Ectodermal cell (in vitro differentiated cells): ENCODE measurements around the gene USP48.
"Not testable (repeated sequence)": the region's sequence is repeated elsewhere in the genome, so short reads cannot be mapped to it uniquely, and the experiment has no call there.

Source experiments
- H3K27ac ChIP-seq: 2 replicates; pipeline ENCODE4 v1.7.0; 2013; ENCODE audit warnings: mild to moderate bottlenecking, low read depth, low read length; ENCODE audit not compliant: insufficient read depth, poor library complexity, severe bottlenecking
- H3K27me3 ChIP-seq: 2 replicates; pipeline ENCODE4 v1.7.0; 2013; ENCODE audit warnings: mild to moderate bottlenecking, low read length; ENCODE audit not compliant: insufficient read depth, control insufficient read depth, poor library complexity, severe bottlenecking
- H3K36me3 ChIP-seq: one replicate; pipeline ENCODE4 v1.7.0; 2013; ENCODE audit warnings: low read length; ENCODE audit not compliant: control insufficient read depth, insufficient read depth
- H3K4me1 ChIP-seq: one replicate; pipeline ENCODE4 v1.7.0; 2013; ENCODE audit warnings: low read length; ENCODE audit not compliant: control insufficient read depth, insufficient read depth
- H3K4me3 ChIP-seq: 2 replicates; pipeline ENCODE4 v1.7.0; 2013; ENCODE audit warnings: low read depth, low read length, control low read depth; ENCODE audit not compliant: insufficient read depth
- H3K9me3 ChIP-seq: 2 replicates; pipeline ENCODE4 v1.7.0; 2013; ENCODE audit warnings: mild to moderate bottlenecking, low read length, moderate library complexity; ENCODE audit not compliant: control insufficient read depth
- WGBS, 2 experiments: methylation state at CpG; one replicate each; pipeline ENCODE4 v1.1.7; 2013; ENCODE audit warnings: missing lambda C conversion rate in 2 of 2; 5-methylcytosine and 5-hydroxymethylcytosine counted together

Gene USP48

GRCh38 chr1:21775550-21775914 lies 7.4 kb downstream of the USP48 start:
- Histone ChIP-seq H3K4me1 (no peaks in the 10 kb centered on the region), H3K9me3 (no peaks in the 10 kb centered on the region), H3K4me3 (no peak overlapping the region), H3K36me3 (no peaks in the 10 kb centered on the region), H3K27me3 (no peaks in the 10 kb centered on the region), H3K27ac (no peak overlapping the region)
- WGBS, 2 experiments, result 86 to 94% methylated on average over 1 to 2 of the region's 2 CpGs

GRCh38 chr1:21774835-21775549 lies 8.0 kb downstream of the USP48 start:
- 92 to 94% methylated on average over 15 of the region's 15 CpGs for WGBS, 2 experiments
- H3K9me3 ChIP-seq, result no peaks in the 10 kb centered on the region
- H3K4me3 ChIP-seq, result no peak overlapping the region
- H3K36me3 ChIP-seq, result no peaks in the 10 kb centered on the region
- H3K27me3 ChIP-seq, result no peaks in the 10 kb centered on the region
- H3K4me1 ChIP-seq, result no peaks in the 10 kb centered on the region
- no peak overlapping the region for H3K27ac ChIP-seq

GRCh38 chr1:21773585-21773984 lies 9.4 kb downstream of the USP48 start:
- 91 to 97% methylated on average over 3 of the region's 3 CpGs for WGBS, 2 experiments

GRCh38 chr1:21771672-21772071 lies 11.3 kb downstream of the USP48 start:
- not testable (repeated sequence) for H3K27me3 ChIP-seq, H3K36me3 ChIP-seq, H3K9me3 ChIP-seq, H3K4me1 ChIP-seq, H3K4me3 ChIP-seq, H3K27ac ChIP-seq
- WGBS, 2 experiments, result 88 to 93% methylated on average over 10 of the region's 10 CpGs

More at GRCh38 chr1:21773585-21773984, 9.4 kb downstream of the USP48 start:
- Histone ChIP-seq H3K27me3 (no peaks in the 10 kb centered on the region), H3K9me3 (no peaks in the 10 kb centered on the region), H3K27ac (no peak overlapping the region), H3K36me3 (no peaks in the 10 kb centered on the region), H3K4me3 (no peak overlapping the region), H3K4me1 (no peaks in the 10 kb centered on the region)

- not testable (repeated sequence) for H3K4me1 ChIP-seq, H3K4me3 ChIP-seq, H3K36me3 ChIP-seq, H3K27ac ChIP-seq, H3K27me3 ChIP-seq, H3K9me3 ChIP-seq
- WGBS, 2 experiments, result 91 to 96% methylated on average over 9 of the region's 9 CpGs
Measured at GRCh38 chr1:21770602-21771001, 12.3 kb downstream of the USP48 start.

GRCh38 chr1:21770201-21770600 lies 12.7 kb downstream of the USP48 start:
- 87 to 97% methylated on average over 2 of the region's 2 CpGs for WGBS, 2 experiments

GRCh38 chr1:21767106-21767505 lies 15.8 kb downstream of the USP48 start:
- not testable (repeated sequence) for H3K4me3 ChIP-seq, H3K27ac ChIP-seq, H3K27me3 ChIP-seq, H3K36me3 ChIP-seq, H3K4me1 ChIP-seq, H3K9me3 ChIP-seq
- WGBS, 2 experiments, result 93 to 95% methylated on average over 8 of the region's 8 CpGs

More at GRCh38 chr1:21770201-21770600, 12.7 kb downstream of the USP48 start:
- Histone ChIP-seq H3K27ac (no peak overlapping the region), H3K4me3 (no peak overlapping the region), H3K27me3 (no peaks in the 10 kb centered on the region), H3K9me3 (no peaks in the 10 kb centered on the region), H3K4me1 (no peaks in the 10 kb centered on the region), H3K36me3 (no peaks in the 10 kb centered on the region)

- no peaks in the 10 kb centered on the region for H3K27me3 ChIP-seq
- no peaks in the 10 kb centered on the region for H3K36me3 ChIP-seq
- no peaks in the 10 kb centered on the region for H3K9me3 ChIP-seq
- no peak overlapping the region for H3K4me3 ChIP-seq
- no peak overlapping the region for H3K27ac ChIP-seq
- H3K4me1 ChIP-seq, result peaks cover 6% of the 10 kb centered on the region
- 92 to 97% methylated on average over 4 of the region's 4 CpGs for WGBS, 2 experiments
Measured at GRCh38 chr1:21766210-21766609, 16.7 kb downstream of the USP48 start.

- H3K4me1 ChIP-seq, result peaks cover 6% of the 10 kb centered on the region
- H3K27me3 ChIP-seq, result no peaks in the 10 kb centered on the region
- no peak overlapping the region for H3K27ac ChIP-seq
- no peaks in the 10 kb centered on the region for H3K36me3 ChIP-seq
- no peak overlapping the region for H3K4me3 ChIP-seq
- 78 to 79% methylated on average over 13 of the region's 13 CpGs for WGBS, 2 experiments
- H3K9me3 ChIP-seq, result no peaks in the 10 kb centered on the region
Measured at GRCh38 chr1:21764615-21765423, 18.1 kb downstream of the USP48 start.

- Histone ChIP-seq H3K36me3 (no peaks in the 10 kb centered on the region), H3K27me3 (no peaks in the 10 kb centered on the region), H3K4me3 (no peak overlapping the region), H3K9me3 (no peaks in the 10 kb centered on the region), H3K4me1 (peaks cover 6% of the 10 kb centered on the region), H3K27ac (no peak overlapping the region)
- 71 to 72% methylated on average over 7 of the region's 7 CpGs for WGBS, 2 experiments
Measured at GRCh38 chr1:21763694-21764419, 19.1 kb downstream of the USP48 start.
